OCI-LY3 (cell line): ENCODE data around the gene AUTS2.

Experiments used
- EZH2phosphoT487 ChIP-seq: fragments of 200-600 bp; shearing (Covaris generic); IDR thresholded peaks from 2 replicates; pipeline ENCODE4 v1.6.1; 2018; ENCODE audit warnings: antibody characterized with exemption, mixed run types, low read depth
- TF ChIP-seq, protein P1 (sequence below): fragments of 200-600, 300-600 bp; sonication (generic); IDR thresholded peaks from 2 replicates; pipeline ENCODE4 v1.5.1; 2014; ENCODE audit warnings: antibody characterized with exemption, low read length, low read depth

DNA sequence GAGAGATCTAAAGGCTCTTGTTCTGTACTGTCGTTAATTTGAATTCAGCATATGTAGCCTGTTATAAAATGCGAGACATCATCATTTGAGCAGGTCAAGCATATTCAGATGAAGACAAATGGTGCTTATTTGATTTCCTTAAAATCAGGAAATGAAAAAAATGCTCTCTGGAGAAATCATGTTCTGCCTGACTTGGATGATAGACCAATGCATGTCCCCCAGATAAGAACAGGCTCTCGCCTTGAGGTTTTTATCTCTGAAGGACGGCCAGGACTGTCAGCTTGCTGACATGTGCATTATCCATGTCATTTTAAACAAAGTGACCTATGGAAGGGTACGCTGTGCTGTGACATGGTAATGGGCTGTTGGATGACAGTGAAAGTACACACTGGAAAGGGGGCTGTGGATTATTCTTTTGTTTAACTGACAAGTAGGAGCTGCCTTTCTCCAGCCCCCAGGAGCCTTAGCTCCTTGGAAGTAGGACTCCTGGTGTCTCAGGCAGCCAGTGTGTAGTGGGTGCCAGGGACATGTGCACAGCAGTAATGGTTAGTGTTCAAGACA lies 838.6 kb downstream of the AUTS2 start:
- TF ChIP-seq EZH2phosphoT487 = no peak
- TF ChIP-seq, protein P1, sequence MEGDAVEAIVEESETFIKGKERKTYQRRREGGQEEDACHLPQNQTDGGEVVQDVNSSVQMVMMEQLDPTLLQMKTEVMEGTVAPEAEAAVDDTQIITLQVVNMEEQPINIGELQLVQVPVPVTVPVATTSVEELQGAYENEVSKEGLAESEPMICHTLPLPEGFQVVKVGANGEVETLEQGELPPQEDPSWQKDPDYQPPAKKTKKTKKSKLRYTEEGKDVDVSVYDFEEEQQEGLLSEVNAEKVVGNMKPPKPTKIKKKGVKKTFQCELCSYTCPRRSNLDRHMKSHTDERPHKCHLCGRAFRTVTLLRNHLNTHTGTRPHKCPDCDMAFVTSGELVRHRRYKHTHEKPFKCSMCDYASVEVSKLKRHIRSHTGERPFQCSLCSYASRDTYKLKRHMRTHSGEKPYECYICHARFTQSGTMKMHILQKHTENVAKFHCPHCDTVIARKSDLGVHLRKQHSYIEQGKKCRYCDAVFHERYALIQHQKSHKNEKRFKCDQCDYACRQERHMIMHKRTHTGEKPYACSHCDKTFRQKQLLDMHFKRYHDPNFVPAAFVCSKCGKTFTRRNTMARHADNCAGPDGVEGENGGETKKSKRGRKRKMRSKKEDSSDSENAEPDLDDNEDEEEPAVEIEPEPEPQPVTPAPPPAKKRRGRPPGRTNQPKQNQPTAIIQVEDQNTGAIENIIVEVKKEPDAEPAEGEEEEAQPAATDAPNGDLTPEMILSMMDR = no peak
